CD8-positive, alpha-beta memory T cell (primary cell): ENCODE data around the gene PDIA5. TPM values are rescaled to one million over a fixed set of nuclear protein-coding genes. Genes with fewer than 3 reads are reported as not detected.

Source experiments
- CTCF ChIA-PET: fragments of 350-600 bp; sonication (Branson Sonifier 250); formaldehyde crosslinking; loops from one replicate; lab custom pipeline; 2021; ENCODE audit warnings: antibody characterized with exemption; lab: Charles Lee
- POLR2A ChIA-PET: fragments of 350-600 bp; sonication (Branson Sonifier 250); formaldehyde crosslinking; loops from one replicate; lab custom pipeline; 2021; ENCODE audit warnings: antibody characterized with exemption; lab: Charles Lee
- DNase-seq, 5 donors: peaks; one replicate each; pipeline versions ENCODE4 v3.0.0 to v3.0.0-alpha.2; 2020 to 2022; ENCODE audit warnings: mixed read lengths in 1 of 5
- H3K27ac ChIP-seq: one replicate; pipeline ENCODE4 v1.7.0; 2013; ENCODE audit warnings: low read depth, mild to moderate bottlenecking, low read length, moderate library complexity
- H3K27me3 ChIP-seq: 2 replicates; pipeline ENCODE4 v1.7.0; 2013; ENCODE audit warnings: low read length, mild to moderate bottlenecking; ENCODE audit not compliant: insufficient read depth, poor library complexity, severe bottlenecking
- H3K36me3 ChIP-seq: 2 replicates; pipeline ENCODE4 v1.7.0; 2013; ENCODE audit warnings: mild to moderate bottlenecking, low read length, moderate library complexity; ENCODE audit not compliant: insufficient read depth
- H3K4me1 ChIP-seq: 2 replicates; pipeline ENCODE4 v1.7.0; 2013; ENCODE audit warnings: mild to moderate bottlenecking, low read length, moderate library complexity; ENCODE audit not compliant: insufficient read depth
- H3K4me3 ChIP-seq: 2 replicates; pipeline ENCODE4 v1.7.0; 2013; ENCODE audit warnings: mild to moderate bottlenecking, low read length
- H3K9me3 ChIP-seq: 2 replicates; pipeline ENCODE4 v1.7.0; 2013; ENCODE audit warnings: mild to moderate bottlenecking, low read length
- H3K27ac Mint-ChIP-seq, 8 donors: one replicate each; pipeline ENCODE4 v1.8.0; 2020 to 2021; ENCODE audit warnings: mixed read lengths in 8 of 8, mild to moderate bottlenecking in 6 of 8, inconsistent platforms in 3 of 8, moderate library complexity in 3 of 8
- H3K27me3 Mint-ChIP-seq, 2 donors: one replicate each; pipeline ENCODE4 v1.8.0; 2020 to 2021; ENCODE audit warnings: mixed read lengths in 2 of 2, mild to moderate bottlenecking in 1 of 2, moderate library complexity in 1 of 2
- H3K36me3 Mint-ChIP-seq, 3 donors: one replicate each; pipeline ENCODE4 v1.8.0; 2020 to 2021; ENCODE audit warnings: mixed read lengths in 3 of 3, inconsistent platforms in 1 of 3, mild to moderate bottlenecking in 1 of 3
- H3K4me1 Mint-ChIP-seq, 3 donors: one replicate each; pipeline ENCODE4 v1.8.0; 2020 to 2021; ENCODE audit warnings: mixed read lengths in 3 of 3, inconsistent platforms in 1 of 3, mild to moderate bottlenecking in 1 of 3
- H3K4me3 Mint-ChIP-seq, 7 donors: one replicate each; pipeline ENCODE4 v1.8.0; 2020 to 2021; ENCODE audit warnings: mixed read lengths in 7 of 7, mild to moderate bottlenecking in 6 of 7, moderate library complexity in 4 of 7, inconsistent platforms in 2 of 7
- H3K9me3 Mint-ChIP-seq, 5 donors: one replicate each; pipeline ENCODE4 v1.8.0; 2020 to 2022; ENCODE audit warnings: mixed read lengths in 5 of 5, mild to moderate bottlenecking in 3 of 5, moderate library complexity in 2 of 5, inconsistent platforms in 1 of 5
- polyA plus RNA-seq: library from polyadenylated mRNA; unstranded; fragments of 300-500 nt; fragmentation: Illumina TruSeq; gene quantifications from one replicate; pipeline ENCODE4 v1.2.3, GENCODE V29; 2021
- total RNA-seq, 2 experiments: library from RNA; stranded (reverse); gene quantifications; one replicate each; pipeline ENCODE4 v1.2.3, GENCODE V29; 2021

Gene PDIA5
- total and polyA plus RNA-seq, 3 experiments from 2014 or later, result 4.4 to 18.2 (median 12.7) TPM

DNA sequence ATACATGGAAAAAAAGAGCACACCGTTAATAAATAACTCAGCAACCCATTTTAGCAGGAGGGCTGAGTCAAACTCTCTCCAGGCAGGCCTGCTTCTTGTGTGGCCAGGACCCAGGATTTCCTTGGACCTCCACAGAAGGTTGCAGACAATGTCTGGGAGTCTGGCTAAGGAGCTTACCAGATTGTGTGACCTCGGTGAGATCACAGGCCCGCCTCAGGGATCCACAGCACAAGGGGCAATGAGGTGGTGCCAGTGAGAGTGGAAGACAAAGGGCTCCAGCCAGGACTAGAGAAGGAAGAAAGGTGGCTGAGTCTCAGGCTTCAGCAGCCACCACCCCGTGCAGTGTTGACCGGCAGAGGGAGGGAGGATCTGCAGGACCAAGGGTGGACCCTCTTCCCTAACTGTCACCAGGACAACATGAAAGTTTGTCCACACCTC, 102.7 kb downstream of the PDIA5 start:
- Mint-ChIP-seq H3K4me1 (no peaks in the 10 kb centered on the region), H3K27ac (no peak overlapping the region), H3K27me3 (peaks cover 0 to 3% of the 10 kb centered on the region in 2 donors), H3K9me3 (peaks cover 0 to 6% (median 3%) of the 10 kb centered on the region in 5 donors), H3K36me3 (peaks cover 13 to 24% (median 13%) of the 10 kb centered on the region in 3 donors), H3K4me3 (no peak overlapping the region)
- Histone ChIP-seq H3K27ac (no peak overlapping the region), H3K9me3 (no peaks in the 10 kb centered on the region), H3K4me3 (no peak overlapping the region), H3K27me3 (no peaks in the 10 kb centered on the region), H3K4me1 (no peaks in the 10 kb centered on the region), H3K36me3 (no peaks in the 10 kb centered on the region)
- CTCF ChIA-PET, result no interaction called here
- DNase-seq, result no peak
- POLR2A ChIA-PET, result no interaction called here

DNA sequence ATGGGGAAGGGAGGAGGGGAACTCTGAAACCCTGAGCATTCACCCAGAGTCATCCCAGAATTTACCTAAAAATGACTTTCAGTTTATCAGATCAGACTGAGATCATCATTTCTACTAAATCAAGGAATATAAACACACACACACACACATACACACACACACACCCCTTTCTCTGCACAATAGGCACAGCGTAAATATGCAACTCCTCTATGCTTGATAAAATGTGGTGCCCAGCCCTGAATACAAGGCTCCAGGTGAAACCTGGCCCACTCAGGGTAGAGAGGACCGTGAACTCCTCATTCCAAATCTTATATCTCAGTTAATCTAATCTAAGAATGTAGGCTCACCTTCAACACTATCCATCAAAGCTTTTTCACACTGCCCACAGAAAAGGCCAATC, 103.1 kb downstream of the PDIA5 start:
- H3K27me3 Mint-ChIP-seq, result peaks cover 0 to 3% of the 10 kb centered on the region in 2 donors
- no peaks in the 10 kb centered on the region for H3K4me1 ChIP-seq
- no peak overlapping the region for H3K27ac ChIP-seq
- H3K27ac Mint-ChIP-seq, result no peak overlapping the region
- ChIA-PET POLR2A (no interaction called here), CTCF (no interaction called here)
- no peaks in the 10 kb centered on the region for H3K4me1 Mint-ChIP-seq
- no peak overlapping the region for H3K4me3 ChIP-seq
- DNase-seq, result no peak
- H3K36me3 ChIP-seq, result no peaks in the 10 kb centered on the region
- H3K36me3 Mint-ChIP-seq, result peaks cover 8 to 20% (median 10%) of the 10 kb centered on the region in 3 donors
- H3K4me3 Mint-ChIP-seq, result no peak overlapping the region
- no peaks in the 10 kb centered on the region for H3K9me3 ChIP-seq
- peaks cover 0 to 6% (median 2%) of the 10 kb centered on the region in 5 donors for H3K9me3 Mint-ChIP-seq
- H3K27me3 ChIP-seq, result no peaks in the 10 kb centered on the region

DNA sequence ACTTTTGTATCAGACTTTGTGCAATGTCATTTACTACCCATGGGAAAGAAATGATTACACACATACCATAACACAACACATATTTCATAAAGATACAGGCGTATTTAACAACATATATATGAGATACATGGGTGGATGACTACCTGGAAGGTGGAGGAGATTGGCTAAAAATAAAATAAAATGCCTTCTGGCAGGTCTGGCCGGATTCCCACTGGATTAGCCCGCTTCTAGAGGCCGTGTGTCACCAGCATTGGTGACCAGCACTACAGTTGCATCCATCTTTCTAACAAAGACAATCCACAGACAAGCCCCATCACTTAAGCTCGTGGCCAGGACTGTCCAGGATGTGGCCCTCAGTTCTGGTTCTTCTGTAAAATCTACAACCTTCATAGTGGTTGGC, 114.0 kb downstream of the PDIA5 start:
- no peak for DNase-seq
- Mint-ChIP-seq H3K27ac (no peak overlapping the region), H3K27me3 (peaks cover 0 to 1% of the 10 kb centered on the region in 2 donors), H3K9me3 (peaks cover 3 to 17% (median 7%) of the 10 kb centered on the region in 5 donors), H3K4me3 (no peak overlapping the region), H3K36me3 (peaks cover 0 to 9% (median 2%) of the 10 kb centered on the region in 3 donors), H3K4me1 (no peaks in the 10 kb centered on the region)
- ChIA-PET POLR2A (no interaction called here), CTCF (no interaction called here)
- Histone ChIP-seq H3K36me3 (no peaks in the 10 kb centered on the region), H3K4me1 (no peaks in the 10 kb centered on the region), H3K27ac (no peak overlapping the region), H3K27me3 (no peaks in the 10 kb centered on the region), H3K9me3 (no peaks in the 10 kb centered on the region), H3K4me3 (no peak overlapping the region)

DNA sequence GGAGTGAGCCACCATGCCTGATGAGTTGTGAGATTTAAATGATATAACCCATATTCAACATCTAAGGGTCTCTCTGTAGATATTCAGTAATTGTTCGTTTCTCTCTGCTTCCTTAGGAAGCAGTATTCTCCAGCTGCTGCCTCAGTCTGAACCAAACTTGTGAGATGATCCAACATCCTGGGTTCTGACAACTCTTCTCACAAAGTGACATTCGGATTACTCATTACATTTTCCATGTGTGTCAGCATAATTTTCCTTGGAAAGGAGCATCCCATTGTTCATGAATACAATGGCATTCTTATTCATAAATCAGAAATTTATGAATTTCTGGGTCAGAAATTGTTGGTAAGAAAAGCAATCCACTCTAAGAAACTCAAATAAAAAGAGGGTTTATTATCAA, 119.9 kb downstream of the PDIA5 start:
- Histone ChIP-seq H3K9me3 (no peaks in the 10 kb centered on the region), H3K36me3 (no peaks in the 10 kb centered on the region), H3K4me1 (no peaks in the 10 kb centered on the region), H3K27ac (no peak overlapping the region), H3K4me3 (no peak overlapping the region), H3K27me3 (no peaks in the 10 kb centered on the region)
- no peak overlapping the region for H3K27ac Mint-ChIP-seq
- H3K4me3 Mint-ChIP-seq, result no peak overlapping the region
- H3K4me1 Mint-ChIP-seq, result no peaks in the 10 kb centered on the region
- ChIA-PET CTCF (no interaction called here), POLR2A (no interaction called here)
- H3K36me3 Mint-ChIP-seq, result peaks cover 0 to 10% (median 2%) of the 10 kb centered on the region in 3 donors
- no peak for DNase-seq
- H3K9me3 Mint-ChIP-seq, result peaks cover 3 to 15% (median 7%) of the 10 kb centered on the region in 5 donors
- H3K27me3 Mint-ChIP-seq, result peaks cover 3 to 25% of the 10 kb centered on the region in 2 donors

DNA sequence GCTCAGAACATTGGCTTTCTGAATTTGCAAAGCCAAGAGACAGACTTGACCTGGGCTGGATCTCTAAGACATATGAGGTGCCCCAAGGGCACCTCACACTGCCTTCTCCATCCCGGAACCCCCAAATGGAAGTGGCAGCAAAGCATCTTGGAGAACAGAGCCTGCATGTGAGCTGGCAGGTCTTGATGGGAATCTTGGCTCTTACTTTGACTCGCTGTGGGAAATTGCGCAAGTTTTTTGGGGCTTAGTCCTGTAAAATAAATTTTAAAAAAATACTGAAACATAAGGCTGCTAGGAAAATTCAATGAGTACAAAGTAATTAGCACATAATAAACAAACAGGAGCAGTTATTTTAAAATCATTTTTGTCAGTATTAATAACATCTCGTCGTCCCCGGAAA, 121.2 kb downstream of the PDIA5 start:
- no peaks in the 10 kb centered on the region for H3K9me3 ChIP-seq
- peak overlapping the region in 1 of 7 donors; percentile 51 for H3K4me3 Mint-ChIP-seq
- H3K9me3 Mint-ChIP-seq, result peaks cover 0 to 3% (median 3%) of the 10 kb centered on the region in 5 donors
- H3K4me1 Mint-ChIP-seq, result no peaks in the 10 kb centered on the region
- DNase-seq, result no peak
- H3K27me3 ChIP-seq, result no peaks in the 10 kb centered on the region
- H3K27ac ChIP-seq, result no peak overlapping the region
- H3K4me3 ChIP-seq, result no peak overlapping the region
- no peak overlapping the region for H3K27ac Mint-ChIP-seq
- POLR2A ChIA-PET, result no interaction called here
- H3K36me3 ChIP-seq, result no peaks in the 10 kb centered on the region
- peaks cover 0 to 4% (median 0%) of the 10 kb centered on the region in 3 donors for H3K36me3 Mint-ChIP-seq
- CTCF ChIA-PET, result no interaction called here
- peaks cover 2 to 25% of the 10 kb centered on the region in 2 donors for H3K27me3 Mint-ChIP-seq
- H3K4me1 ChIP-seq, result no peaks in the 10 kb centered on the region

DNA sequence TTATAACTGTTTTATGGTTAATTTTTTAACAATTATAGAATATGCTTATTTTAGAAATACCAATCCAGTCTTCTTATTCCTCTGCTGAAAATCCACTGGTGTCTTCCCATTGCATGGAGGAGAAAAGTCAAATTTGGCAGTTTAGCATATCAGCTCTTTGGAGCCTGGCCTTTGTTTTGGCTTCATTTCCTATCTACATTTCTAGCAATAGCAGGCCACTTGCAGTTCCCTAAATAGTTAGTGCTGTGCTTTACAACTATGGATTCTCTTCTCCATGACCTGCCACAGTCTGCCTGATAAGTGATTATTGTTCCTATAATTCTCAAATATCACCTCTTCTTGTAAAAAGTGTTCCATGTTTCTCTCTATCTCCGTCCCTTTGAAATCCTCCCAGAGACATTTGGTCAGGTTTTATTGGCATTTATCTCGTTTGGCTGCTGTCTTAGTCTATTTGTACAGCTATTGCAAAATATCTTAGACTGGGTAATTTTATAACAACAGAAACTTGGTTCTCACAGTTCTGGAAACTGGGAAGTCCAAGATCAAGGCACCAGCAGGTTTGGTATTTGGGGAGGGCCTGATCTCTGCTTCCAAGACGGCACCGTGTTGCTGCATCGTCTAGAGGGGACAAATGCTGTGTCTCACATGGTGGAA, 126.8 kb downstream of the PDIA5 start:
- Mint-ChIP-seq H3K4me3 (no peak overlapping the region), H3K27me3 (peaks cover 2 to 18% of the 10 kb centered on the region in 2 donors), H3K36me3 (peaks cover 0 to 8% (median 0%) of the 10 kb centered on the region in 3 donors), H3K4me1 (no peaks in the 10 kb centered on the region), H3K27ac (no peak overlapping the region), H3K9me3 (peaks cover 0 to 7% (median 2%) of the 10 kb centered on the region in 5 donors)
- Histone ChIP-seq H3K4me1 (no peaks in the 10 kb centered on the region), H3K4me3 (no peak overlapping the region), H3K36me3 (no peaks in the 10 kb centered on the region), H3K27me3 (no peaks in the 10 kb centered on the region), H3K9me3 (no peaks in the 10 kb centered on the region), H3K27ac (no peak overlapping the region)
- POLR2A ChIA-PET, result no interaction called here
- CTCF ChIA-PET, result no interaction called here
- no peak for DNase-seq

DNA sequence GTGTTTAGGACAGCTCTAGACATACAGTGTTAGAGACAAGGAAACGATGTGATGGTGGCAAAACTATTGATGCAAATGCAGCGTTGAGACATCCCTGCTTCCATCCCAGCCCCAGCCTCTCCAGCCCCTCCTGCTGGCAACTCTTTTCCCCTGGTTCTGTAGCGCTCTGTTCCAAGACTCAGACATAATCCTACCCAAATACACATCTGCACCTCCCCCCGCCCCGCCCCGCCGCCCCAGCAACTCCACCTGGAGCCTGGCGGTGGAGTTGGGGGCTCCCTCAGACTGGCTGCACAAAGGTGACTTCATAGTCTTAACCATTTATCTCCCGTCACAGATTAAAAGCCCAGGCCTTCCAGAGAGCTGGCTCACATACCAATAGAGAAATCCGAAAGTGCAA, 127.7 kb downstream of the PDIA5 start:
- no peaks in the 10 kb centered on the region for H3K4me1 ChIP-seq
- no peak for DNase-seq
- H3K4me3 ChIP-seq, result no peak overlapping the region
- Mint-ChIP-seq H3K27ac (no peak overlapping the region), H3K36me3 (peaks cover 0 to 8% (median 2%) of the 10 kb centered on the region in 3 donors), H3K4me3 (no peak overlapping the region), H3K4me1 (no peaks in the 10 kb centered on the region), H3K27me3 (peaks cover 2 to 18% of the 10 kb centered on the region in 2 donors), H3K9me3 (peaks cover 0 to 13% (median 2%) of the 10 kb centered on the region in 5 donors)
- ChIA-PET POLR2A (no interaction called here), CTCF (no interaction called here)
- no peaks in the 10 kb centered on the region for H3K36me3 ChIP-seq
- H3K27me3 ChIP-seq, result no peaks in the 10 kb centered on the region
- no peaks in the 10 kb centered on the region for H3K9me3 ChIP-seq
- no peak overlapping the region for H3K27ac ChIP-seq

DNA sequence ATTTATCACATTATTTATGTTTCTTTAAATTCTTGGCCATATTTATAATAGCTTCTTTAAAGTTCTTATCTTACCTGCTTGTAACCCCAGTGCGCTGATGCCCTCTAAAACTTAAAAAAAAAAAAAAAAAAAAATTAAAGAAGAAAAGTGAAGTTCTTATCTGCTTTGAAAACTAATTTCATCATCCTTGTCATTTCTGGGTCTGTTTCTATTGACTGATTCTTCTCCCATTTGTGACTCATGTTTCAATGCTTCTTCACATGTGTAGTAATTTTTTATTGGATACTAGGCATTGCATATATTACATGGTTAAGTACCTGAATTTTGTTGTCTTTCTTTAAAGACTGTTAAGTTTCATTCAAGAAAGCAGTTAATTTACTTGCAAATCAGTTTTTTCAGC, 131.5 kb downstream of the PDIA5 start:
- no peak for DNase-seq
- Mint-ChIP-seq H3K4me3 (no peak overlapping the region), H3K27ac (no peak overlapping the region), H3K4me1 (peaks cover 21 to 23% (median 22%) of the 10 kb centered on the region in 3 donors), H3K36me3 (peaks cover 0 to 8% (median 8%) of the 10 kb centered on the region in 3 donors), H3K27me3 (peaks cover 3 to 18% of the 10 kb centered on the region in 2 donors), H3K9me3 (peaks cover 0 to 13% (median 2%) of the 10 kb centered on the region in 5 donors)
- Histone ChIP-seq H3K27ac (no peak overlapping the region), H3K4me1 (peaks cover 19% of the 10 kb centered on the region), H3K9me3 (no peaks in the 10 kb centered on the region), H3K27me3 (no peaks in the 10 kb centered on the region), H3K36me3 (no peaks in the 10 kb centered on the region), H3K4me3 (no peak overlapping the region)
- CTCF ChIA-PET, result no interaction called here
- POLR2A ChIA-PET, result no interaction called here
